ENCODE measurements around the gene TAS2R20.

- TF ChIP-seq REST (IDR thresholded peaks at IDR 0.05; ENCODE audit: insufficient read depth in 1 of 2, low read depth in 2 of 2, low read length in 2 of 2) (no peak), POLR2AphosphoS5 (IDR thresholded peaks at IDR 0.05; ENCODE audit: low read depth, low read length) (no peak), TAF1 (IDR thresholded peaks at IDR 0.05; ENCODE audit: borderline replicate concordance, insufficient read depth, low read length) (no peak), FOXP2 (optimal IDR thresholded peaks at IDR 0.05; ENCODE audit: borderline replicate concordance, extremely low read depth, extremely low read length, insufficient read depth) (no peak), SIN3A (IDR thresholded peaks at IDR 0.05; ENCODE audit: borderline replicate concordance, insufficient read depth, low read length) (no peak)
Observed at GRCh38 chr12:11016937-11017336, 18.8 kb upstream of the TAS2R20 start.
